Right ventricle myocardium superior (tissue), 1 donor: ENCODE results near the gene SLC7A6. TPM values are rescaled to one million over a fixed set of nuclear protein-coding genes. Genes with fewer than 3 reads are reported as not detected.

Experiments
- ATAC-seq: fragments of 200-7000 bp; cut with Tn5 transposase; one replicate; pipeline ENCODE4 v1.9.1; 2020; ENCODE audit warnings: mild to moderate bottlenecking; ENCODE audit not compliant: poor library complexity
- DNase-seq: peaks from one replicate; pipeline ENCODE4 v3.0.0-alpha.2; 2020
- intact Hi-C: fragments of 100-400 bp; cut with DNase I; formaldehyde crosslinking; loops from one replicate; pipeline ENCODE4 v1.11.2; 2022
- total RNA-seq: library from RNA; stranded (reverse); fragmentation: NEBNext Ultra II Directional; extraction: Animal tissue kit (Norgen Biotek cat#: 25700); gene quantifications from one replicate; pipeline ENCODE4 v1.2.1, GENCODE V29; 2021
- donor health status: DM: no; HTN: yes; CAD: no; lungs with severe emphysema.

Gene SLC7A6
- total RNA-seq, 1 donor from 2014 or later, result 38.7 TPM

GRCh38 chr16:68324336-68324735, 60.0 kb downstream of the SLC7A6 start:
- intact Hi-C loops, result no loop called here
- ATAC-seq, result no peak
- no peak for DNase-seq

DNA sequence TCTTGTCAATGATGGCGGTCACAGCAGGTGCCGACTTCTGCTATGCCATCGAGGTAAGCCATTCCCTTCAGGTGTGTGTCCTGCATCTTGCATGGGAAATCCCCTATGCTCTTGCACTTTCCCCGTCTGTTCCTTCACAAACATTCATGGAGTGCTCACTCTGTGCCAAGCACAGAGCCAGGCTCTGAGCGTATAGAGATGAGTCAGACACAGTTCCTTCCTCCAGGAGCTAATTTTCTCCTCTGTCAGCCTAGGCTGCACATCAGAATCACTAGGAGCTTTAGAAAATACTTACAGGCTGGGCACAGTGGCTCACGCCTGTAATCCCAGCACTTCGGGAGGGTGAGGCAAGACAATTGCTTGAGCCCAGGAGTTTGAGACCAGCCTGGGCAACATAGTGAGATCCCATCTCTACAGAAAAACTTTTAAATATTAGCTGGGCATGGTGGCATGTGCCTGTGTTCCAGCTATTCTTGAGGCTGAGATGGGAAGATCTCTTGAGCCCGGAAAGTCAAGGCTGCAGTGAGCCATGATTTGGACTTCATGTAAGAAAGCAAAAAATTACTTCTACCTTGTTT, 60.5 kb downstream of the SLC7A6 start:
- DNase-seq, result no peak
- no peak for ATAC-seq
- intact Hi-C loops, result no loop called here

DNA sequence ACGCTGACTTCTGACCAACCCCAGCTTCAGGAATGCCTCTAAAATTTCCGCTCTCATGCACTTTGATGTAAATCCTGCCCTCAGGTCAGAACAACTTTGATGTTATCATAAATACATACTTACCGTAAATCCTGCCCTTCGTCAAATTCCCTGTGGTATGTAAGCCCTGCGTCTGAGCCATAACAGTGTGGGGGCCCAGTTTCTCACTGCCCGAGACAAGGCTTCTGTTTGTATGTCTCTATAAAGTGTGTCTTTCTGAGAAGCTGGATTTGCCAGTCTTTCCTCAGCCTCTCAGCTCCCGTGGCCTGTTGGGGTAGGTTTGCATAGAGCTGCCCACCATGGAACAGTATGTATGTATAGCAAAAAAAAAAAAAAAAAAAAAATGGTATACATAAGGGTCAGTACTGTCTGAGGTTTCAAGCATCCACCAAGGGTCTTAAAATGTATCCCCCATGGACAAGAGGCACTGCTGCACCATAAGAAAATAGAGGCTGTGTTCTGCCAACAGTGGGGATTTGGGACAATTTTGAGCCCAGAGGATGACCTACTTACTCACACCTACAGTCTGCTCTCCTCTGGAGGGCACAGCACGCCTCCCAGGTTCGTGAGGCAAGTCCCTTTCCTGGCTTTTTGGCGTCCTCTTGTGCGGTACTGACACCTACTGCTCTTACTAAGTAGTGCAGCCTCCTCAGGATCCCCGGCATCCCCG, 64.0 kb downstream of the SLC7A6 start:
- peak; percentile 94 for ATAC-seq
- peak; percentile 82 for DNase-seq
- intact Hi-C loops, result loop anchor here (2.0 kb wide), 2 partner anchors 66 to 90 kb away; no protein-coding TSS in a partner anchor

DNA sequence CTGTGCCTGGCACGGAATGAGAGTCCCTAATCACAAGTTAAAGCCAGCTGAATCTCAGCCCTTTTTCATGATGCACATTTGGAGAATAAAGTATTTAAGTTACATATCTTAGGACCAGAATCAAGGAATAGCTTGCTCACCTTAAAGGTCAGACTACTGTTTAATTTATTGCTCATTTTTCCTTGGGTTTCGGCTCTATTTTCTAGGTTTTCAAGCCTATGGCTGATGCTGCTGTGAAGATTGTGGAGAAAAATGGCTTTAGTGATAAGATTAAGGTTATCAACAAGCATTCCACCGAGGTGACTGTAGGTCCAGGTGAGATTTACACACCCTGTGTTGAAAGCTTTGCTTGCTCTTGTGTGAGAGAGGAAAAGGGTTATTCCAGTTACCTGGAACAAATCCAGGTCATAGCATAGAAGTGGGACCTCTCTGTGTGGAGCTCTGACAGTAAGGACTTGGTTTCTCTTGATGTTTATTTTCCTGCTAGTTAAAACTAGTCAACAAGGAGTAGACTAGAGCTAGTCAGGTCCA, 64.6 kb downstream of the SLC7A6 start:
- ATAC-seq, result no peak
- intact Hi-C loops, result loop anchor here (2.0 kb wide), 2 partner anchors 66 to 90 kb away; no protein-coding TSS in a partner anchor
- no peak for DNase-seq

- DNase-seq, result no peak
- no peak for ATAC-seq
- intact Hi-C loops, result no loop called here
These were observed 67.6 kb downstream of the SLC7A6 start for GRCh38 chr16:68331879-68332410.

DNA sequence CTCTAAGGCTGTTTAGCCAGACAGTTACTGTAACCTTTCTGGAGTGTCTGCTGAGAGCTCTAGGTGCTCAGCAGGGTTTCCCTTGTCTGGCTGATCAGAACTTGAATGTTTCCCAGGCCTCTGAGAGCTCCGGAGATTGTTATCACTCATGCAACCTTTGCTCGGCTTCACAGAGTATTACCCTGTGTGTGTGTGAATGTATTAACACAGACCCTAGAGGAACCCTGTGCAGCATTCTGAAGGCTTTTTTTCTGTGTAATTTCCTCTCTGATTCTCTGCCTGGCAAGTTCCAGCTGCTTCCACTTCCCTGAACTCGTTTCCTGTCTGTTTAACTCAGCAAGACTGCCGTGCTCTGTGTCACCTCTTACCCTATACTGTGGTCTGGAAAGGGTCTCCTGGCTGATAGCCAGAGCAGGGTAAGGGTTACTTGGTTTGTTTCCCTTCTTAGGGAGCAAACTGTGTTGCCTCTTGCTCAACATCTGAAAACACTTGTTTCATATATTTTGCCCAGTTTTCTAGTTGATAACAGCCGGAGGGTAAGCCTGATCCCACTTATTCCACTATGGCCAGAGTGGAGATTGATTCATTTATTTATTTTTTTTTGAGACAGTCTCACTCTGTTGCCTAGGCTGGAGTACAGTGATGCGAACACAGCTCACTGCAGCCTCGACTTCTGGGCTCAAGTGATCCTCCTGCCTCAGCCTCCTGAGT, 68.2 kb downstream of the SLC7A6 start:
- ATAC-seq, result peak; percentile 46
- intact Hi-C loops, result no loop called here
- DNase-seq, result no peak

GRCh38 chr16:68335175-68335574, 70.8 kb downstream of the SLC7A6 start:
- ATAC-seq (no peak), DNase-seq (no peak)
- intact Hi-C loops, result no loop called here

DNA sequence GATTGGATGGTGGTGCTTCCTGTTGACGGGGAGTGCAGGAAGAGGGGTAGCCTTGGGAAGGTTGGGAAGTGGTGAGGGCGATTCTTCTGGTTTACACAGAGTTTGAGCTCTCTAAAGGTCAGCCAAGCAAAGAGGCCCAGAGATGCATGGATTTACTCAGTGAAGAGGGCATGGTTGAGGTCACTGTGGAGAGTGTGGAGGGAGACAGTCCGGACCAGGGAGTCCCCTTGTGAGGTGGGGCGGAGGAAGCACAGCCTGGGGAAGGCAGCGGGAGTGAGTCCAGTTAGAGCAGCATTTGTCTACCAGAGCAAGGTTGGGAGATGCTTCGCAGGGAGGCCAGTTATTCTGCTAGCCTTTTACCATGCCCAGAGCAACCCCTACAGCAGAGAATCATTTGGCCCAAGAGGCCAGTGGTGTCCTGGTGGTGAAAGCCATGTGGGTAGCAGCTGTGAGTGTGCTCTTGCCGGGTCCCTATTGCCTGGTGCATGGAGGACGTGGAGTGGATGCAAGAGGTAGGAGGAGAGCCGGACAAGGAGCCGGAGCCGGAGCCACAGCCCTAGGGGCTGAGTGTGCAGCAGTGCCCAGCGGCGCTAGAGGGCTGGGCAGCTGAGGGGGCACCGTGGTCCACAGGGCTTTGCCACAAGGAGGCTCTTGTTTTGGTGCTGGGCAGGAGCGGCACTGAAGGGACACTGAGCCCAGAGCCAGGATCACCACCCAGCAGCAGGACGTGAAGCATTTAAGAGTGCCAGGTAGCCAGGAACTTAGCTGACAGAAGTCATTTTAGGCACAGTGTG, 74.2 kb downstream of the SLC7A6 start:
- intact Hi-C loops, result no loop called here
- no peak for ATAC-seq
- DNase-seq, result no peak

DNA sequence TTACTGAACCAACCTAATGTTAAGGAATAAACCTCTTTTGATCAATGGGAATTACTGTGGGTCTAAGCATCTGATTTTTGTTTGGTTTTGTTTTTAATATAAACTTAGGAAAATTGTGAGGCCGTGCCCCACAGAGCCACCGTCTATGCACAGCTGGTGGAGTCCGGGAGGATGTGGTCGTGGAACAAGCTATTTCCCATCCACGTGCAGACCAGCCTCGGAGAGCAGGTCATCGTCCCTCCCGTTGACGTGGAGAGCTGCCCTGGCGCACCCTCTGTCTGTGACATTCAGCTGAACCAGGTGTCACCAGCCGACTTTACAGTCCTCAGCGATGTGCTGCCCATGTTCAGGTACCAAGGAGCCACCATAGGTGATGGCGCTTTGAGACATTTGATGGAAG, 74.9 kb downstream of the SLC7A6 start:
- DNase-seq, result no peak
- no peak for ATAC-seq
- intact Hi-C loops, result no loop called here

DNA sequence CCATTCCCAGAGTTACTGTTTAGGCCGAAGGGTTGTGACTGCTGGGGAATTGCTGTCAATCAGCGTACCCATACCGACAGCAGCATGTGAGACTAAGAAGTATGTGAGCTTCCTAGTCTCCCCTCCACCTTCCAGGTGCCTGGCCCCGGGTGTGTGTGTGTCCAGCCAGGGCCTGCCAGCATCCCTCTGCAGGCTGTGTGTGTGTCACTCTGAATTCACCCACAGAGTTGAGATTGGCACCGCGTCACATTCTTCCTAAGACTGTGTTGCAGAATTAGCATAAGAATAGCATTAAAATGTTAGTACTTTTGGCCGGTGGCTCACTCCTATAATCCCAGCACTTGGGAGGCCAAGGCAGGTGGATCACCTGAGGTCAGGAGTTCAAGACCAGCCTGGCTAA, 78.3 kb downstream of the SLC7A6 start:
- DNase-seq, result no peak
- intact Hi-C loops, result no loop called here
- ATAC-seq, result no peak

DNA sequence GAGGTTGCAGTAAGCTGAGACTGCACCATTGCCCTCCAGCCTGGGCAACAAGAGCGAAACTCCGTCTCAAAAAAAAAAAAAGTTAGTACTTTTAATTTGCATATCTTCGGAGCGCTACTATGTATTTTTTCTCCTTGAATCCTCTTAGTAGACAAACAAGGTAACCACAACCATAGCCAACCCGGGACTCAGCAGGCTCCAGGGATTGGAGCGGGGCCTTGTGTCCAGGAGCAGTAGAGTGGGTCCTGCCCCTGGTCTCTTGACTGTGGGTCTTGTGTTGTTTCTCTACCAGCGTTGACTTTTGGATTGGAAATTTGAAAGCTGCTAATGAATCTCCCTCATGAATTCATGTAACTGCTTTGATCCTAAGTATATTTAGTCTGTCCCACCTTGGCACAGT, 78.8 kb downstream of the SLC7A6 start:
- intact Hi-C loops, result no loop called here
- ATAC-seq (no peak), DNase-seq (no peak)

DNA sequence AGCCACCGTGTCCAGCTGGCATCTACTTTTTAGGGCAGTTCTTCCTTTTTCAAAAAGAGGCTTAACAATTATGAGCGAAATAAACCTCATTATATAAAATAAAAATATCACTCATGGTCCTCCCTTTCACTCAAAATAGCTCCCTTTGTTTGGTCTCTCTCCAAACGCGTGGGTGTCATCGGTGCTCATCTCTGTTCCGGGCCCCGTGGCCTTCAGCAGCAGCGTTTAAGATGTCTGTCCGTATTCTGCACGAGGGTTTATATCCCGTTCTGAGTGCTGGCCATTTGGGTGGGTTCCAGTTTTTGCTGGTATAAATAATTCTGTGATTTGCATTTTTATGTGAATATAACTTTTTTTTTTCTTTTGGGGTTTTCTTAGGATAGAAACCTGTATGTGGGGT, 79.9 kb downstream of the SLC7A6 start:
- DNase-seq, result no peak
- intact Hi-C loops, result no loop called here

GRCh38 chr16:68345351-68345810, 81.1 kb downstream of the SLC7A6 start:
- intact Hi-C loops, result no loop called here
- ATAC-seq (peak; percentile 74), DNase-seq (no peak)

More for the DNA sequence above, 79.9 kb downstream of the SLC7A6 start:
- no peak for ATAC-seq

DNA sequence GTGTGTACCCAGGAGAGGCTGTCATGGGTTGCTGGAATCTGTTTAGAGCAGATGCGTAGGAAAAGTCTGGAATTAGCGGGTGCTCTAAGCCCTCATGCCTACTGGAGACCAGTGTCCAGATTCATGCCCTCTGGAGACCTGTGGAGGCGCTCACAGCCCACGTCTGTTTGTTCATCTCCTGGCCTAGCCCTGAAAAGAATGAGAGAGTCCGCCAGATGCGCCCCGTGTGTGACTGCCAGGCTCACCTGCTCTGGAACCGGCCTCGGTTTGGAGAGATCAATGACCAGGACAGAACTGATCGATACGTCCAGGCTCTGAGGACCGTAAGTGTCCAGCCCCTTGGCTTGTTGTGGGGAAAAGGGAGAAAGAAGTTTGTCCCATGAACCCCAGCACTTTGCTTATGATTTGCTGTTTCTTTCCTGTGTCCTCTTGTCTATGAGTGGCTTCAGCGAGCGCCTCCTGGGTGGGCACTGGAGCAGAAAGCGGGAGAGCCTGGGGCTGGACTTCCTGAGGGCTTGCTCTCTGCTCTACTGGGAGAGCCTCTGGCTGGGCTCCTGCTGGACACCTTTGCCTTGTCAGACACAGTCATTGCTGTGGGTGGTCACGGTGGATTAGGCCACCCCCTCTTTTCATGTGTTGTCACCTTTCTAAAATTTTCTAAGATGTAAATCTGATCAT, 81.8 kb downstream of the SLC7A6 start:
- intact Hi-C loops, result no loop called here
- DNase-seq (no peak), ATAC-seq (no peak)

- no peak for DNase-seq
- no peak for ATAC-seq
- intact Hi-C loops, result no loop called here
These were observed 82.7 kb downstream of the SLC7A6 start for GRCh38 chr16:68346892-68347480.

DNA sequence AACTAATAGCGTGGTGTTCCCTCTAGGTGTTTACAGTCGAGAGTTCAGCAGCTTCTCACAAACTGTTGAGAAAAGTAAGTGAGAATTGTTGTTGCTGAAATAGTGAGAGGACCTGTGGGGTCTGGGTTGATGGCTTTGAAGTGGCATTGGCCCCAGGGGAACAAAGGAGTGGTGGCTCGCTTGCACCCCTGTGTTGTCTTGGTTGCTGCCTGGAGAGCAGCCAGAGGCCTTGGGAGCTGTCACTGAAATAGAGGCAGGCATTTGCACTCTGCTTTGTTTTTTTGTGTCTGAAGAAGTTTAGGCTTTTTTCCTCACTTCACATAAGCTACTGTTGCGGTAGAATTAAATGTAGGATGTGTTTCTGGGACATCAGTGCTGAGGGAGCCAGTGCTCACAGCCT, 83.3 kb downstream of the SLC7A6 start:
- intact Hi-C loops, result no loop called here
- DNase-seq (no peak), ATAC-seq (no peak)

DNA sequence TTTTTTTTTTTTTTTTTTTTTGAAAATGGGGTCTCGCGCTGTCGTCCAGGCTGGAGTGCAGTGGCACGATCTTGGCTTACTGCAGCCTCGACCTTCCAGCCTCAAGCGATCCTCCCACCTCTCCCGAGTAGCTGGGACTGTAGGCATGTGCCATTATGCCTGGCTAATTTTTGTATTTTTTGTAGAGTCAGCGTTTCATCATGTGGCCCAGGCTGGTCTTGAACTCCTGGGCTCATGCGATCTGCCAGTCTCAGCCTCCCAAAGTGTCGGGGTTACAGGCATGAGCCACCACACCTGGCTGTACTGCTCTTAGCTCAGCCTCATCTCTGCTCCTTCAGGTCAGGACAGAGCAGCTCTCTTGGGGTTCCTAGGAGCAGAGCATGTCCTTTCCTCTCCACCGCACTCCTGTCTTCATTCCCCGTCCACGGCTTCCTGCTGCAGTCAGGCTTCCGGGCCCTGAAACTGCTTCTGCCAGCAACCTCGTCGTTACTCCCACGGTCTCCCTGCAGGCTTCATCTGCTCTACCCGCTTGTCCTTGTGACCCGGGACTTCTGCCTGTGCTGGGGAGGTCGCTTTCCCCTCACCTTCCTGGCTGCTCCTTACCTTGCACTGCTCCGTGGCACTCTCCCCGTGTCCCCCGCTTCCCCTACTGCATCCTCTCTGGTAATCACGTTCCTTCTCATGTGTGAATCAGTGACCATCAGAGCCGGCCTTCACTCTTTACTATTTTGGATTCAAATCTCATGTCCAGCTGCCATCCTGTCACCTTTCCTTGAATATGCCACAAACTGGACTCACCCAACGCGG, 84.5 kb downstream of the SLC7A6 start:
- no peak for ATAC-seq
- intact Hi-C loops, result no loop called here
- no peak for DNase-seq
